ENCODE results near the gene RMRP. TPM values are rescaled to one million over a fixed set of nuclear protein-coding genes. Genes with fewer than 3 reads are reported as not detected.

Gene RMRP
- over 10,000 TPM in 1 of 2 donors, 1,000 to 10,000 TPM in 1; 1,879 to 13,864 TPM for total RNA-seq

DNA sequence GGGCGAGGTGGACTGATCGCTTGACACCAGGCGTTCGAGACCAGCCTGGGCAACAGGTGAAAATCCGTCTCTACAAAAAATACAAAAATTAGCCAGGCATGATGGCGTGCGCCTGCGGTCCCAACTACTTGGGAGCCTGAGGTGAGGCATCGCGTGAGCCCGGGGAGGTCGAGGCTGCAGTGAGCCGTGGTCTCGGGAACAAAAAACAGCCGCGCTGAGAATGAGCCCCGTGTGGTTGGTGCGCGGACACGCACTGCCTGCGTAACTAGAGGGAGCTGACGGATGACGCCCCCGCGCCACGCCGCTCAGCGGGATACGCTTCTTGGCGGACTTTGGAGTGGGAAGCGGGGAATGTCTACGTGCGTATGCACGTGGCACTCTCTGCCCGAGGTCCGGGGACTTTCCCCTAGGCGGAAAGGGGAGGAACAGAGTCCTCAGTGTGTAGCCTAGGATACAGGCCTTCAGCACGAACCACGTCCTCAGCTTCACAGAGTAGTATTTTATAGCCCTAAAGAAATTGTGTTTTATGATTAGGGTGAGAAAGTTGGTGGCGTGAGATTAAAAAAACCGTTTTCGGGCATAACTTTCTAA lies at the start of gene RMRP:
Gene RMRP (minus strand): TSS at position 474 of the 591 bp plus-strand sequence.
- no peaks in the 10 kb centered on the region for H3K36me3 ChIP-seq
- peak; percentile 68 for TF ChIP-seq POLR2A (IDR thresholded peaks at IDR 0.05)
- TF ChIP-seq POLR2AphosphoS5 (IDR thresholded peaks at IDR 0.05), result peak; percentile 97
- TF ChIP-seq CTCF (IDR thresholded peaks at IDR 0.05), result peak in 3 of 4 experiments; percentile 15 to 60 (median 47)
- peak within 1 kb of the TSS; percentile 84 to 91 for H3K4me3 ChIP-seq
- H3K9me3 ChIP-seq, result no peaks in the 10 kb centered on the region
- intact Hi-C loops (cut with DNase I), result loop anchor here (5.0 kb wide), 1 partner anchor 75 kb away; the partner anchor contains the start of genes CREB3 and TLN1
- H3K4me1 ChIP-seq (replicated peaks), result no peaks in the 10 kb centered on the region
- H3K27ac ChIP-seq, result peak within 1 kb of the TSS; percentile 85 to 93
- peak; percentile 95 for DNase-seq (ENCODE audit: low spot score)
- H3K27me3 ChIP-seq (replicated peaks; ENCODE audit: insufficient read depth), result no peaks in the 10 kb centered on the region
- under 1% methylated on average over 42 of the region's 42 CpGs for WGBS

DNA sequence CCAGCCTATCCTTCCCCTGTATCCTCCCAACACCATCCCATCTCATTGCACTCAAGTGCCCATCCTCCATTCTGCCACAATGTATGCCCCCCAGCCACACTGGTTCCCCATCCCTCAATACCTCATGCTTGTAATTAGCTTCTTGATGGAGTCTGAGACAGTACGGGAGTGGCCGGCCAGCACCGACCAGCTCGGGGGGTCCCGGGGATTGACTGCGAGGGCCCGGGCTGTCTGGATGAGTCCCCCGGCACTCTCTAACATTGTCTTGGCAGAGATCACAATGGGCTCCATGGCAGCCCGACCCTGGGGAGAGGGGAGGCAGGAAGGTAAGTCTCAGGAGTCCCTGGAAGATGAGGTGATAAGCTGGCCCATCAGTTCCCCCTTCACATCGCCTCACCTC lies 49.1 kb upstream of the RMRP start:
- H3K36me3 ChIP-seq, result peaks cover 64 to 67% of the 10 kb centered on the region in 2 donors
- H3K9me3 ChIP-seq, result no peaks in the 10 kb centered on the region
- DNase-seq (ENCODE audit: low spot score), result no peak
- H3K27ac ChIP-seq, result no peak overlapping the region
- no peak overlapping the region for H3K4me3 ChIP-seq
- no peaks in the 10 kb centered on the region for H3K27me3 ChIP-seq (replicated peaks; ENCODE audit: insufficient read depth)
- no peak for TF ChIP-seq POLR2AphosphoS5 (IDR thresholded peaks at IDR 0.05)
- no peak for TF ChIP-seq CTCF (IDR thresholded peaks at IDR 0.05)
- no peak for TF ChIP-seq POLR2A (IDR thresholded peaks at IDR 0.05)
- 80% methylated on average over 10 of the region's 10 CpGs for WGBS
- intact Hi-C loops (cut with DNase I), result no loop called here
- no peaks in the 10 kb centered on the region for H3K4me1 ChIP-seq (replicated peaks)

DNA sequence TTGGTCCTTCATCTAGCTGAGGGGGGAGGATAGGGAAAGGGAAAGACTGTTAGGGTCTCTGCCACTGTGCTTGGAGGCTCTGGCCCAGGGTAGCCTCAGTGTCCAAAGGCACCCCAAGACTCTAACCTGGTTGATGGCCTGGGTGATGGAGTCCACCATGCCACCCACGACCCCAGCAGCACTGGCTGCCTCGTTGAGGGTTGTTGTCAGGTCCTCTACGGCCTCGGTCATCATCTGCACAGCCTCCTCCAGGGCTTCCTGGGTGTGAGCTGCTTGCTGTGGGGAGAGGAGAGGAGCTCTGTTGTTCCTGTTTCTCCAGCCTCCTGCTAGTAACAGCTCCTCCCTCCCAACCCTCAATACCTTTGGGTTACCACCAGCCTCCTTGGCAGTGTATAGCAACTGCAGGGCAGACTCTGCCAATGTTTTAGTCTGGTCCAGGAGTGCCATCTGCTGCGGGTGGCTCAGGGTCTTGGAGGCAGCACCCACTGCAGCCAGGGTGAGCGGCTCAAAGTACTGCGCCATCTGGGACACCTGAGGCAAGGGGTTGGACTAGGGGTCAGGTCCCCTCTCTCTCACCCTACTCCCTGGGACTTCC lies 48.1 kb upstream of the RMRP start:
- TF ChIP-seq POLR2AphosphoS5 (IDR thresholded peaks at IDR 0.05) (no peak), POLR2A (IDR thresholded peaks at IDR 0.05) (no peak), CTCF (IDR thresholded peaks at IDR 0.05) (no peak)
- Histone ChIP-seq H3K27ac (no peak overlapping the region), H3K4me3 (no peak overlapping the region), H3K36me3 (peaks cover 61 to 64% of the 10 kb centered on the region in 2 donors), H3K27me3 (replicated peaks; ENCODE audit: insufficient read depth) (no peaks in the 10 kb centered on the region), H3K9me3 (no peaks in the 10 kb centered on the region), H3K4me1 (replicated peaks) (no peaks in the 10 kb centered on the region)
- no peak for DNase-seq (ENCODE audit: low spot score)
- intact Hi-C loops (cut with DNase I), result no loop called here
- WGBS, result 95% methylated on average over 7 of the region's 7 CpGs

GRCh38 chr9:35705372-35705771 lies 47.6 kb upstream of the RMRP start:
- Histone ChIP-seq H3K36me3 (peaks cover 57 to 64% of the 10 kb centered on the region in 2 donors), H3K4me3 (no peak overlapping the region), H3K27ac (no peak overlapping the region), H3K4me1 (replicated peaks) (no peaks in the 10 kb centered on the region), H3K27me3 (replicated peaks; ENCODE audit: insufficient read depth) (no peaks in the 10 kb centered on the region), H3K9me3 (no peaks in the 10 kb centered on the region)
- 80% methylated on average over 8 of the region's 8 CpGs for WGBS
- no peak for DNase-seq (ENCODE audit: low spot score)
- TF ChIP-seq CTCF (IDR thresholded peaks at IDR 0.05) (no peak), POLR2AphosphoS5 (IDR thresholded peaks at IDR 0.05) (no peak), POLR2A (IDR thresholded peaks at IDR 0.05) (no peak)
- intact Hi-C loops (cut with DNase I), result no loop called here

All from prostate gland (tissue), 2 donors.